ENCODE results near the gene ATP13A3.
A peak's percentile ranks its signal among the peaks of the same experiment; 100 is the strongest.
"Not testable (repeated sequence)": the region's sequence is repeated elsewhere in the genome, so short reads cannot be mapped to it uniquely, and the experiment has no call there.

ATP13A3 gene

GRCh38 chr3:194486540-194487288 lies at the start of gene ATP13A3:
Gene ATP13A3, minus strand, starts transcription at chr3:194487002. Its CDS starts 24,812 bp downstream, at chr3:194462190.
- DNase-seq: peak; percentile 89

GRCh38 chr3:194535199-194535598 lies 48.4 kb upstream of the ATP13A3 start:
- DNase-seq: not testable (repeated sequence)

GRCh38 chr3:194534243-194534642 lies 47.4 kb upstream of the ATP13A3 start:
- DNase-seq: no peak

- DNase-seq: no peak
These were observed 45.8 kb upstream of the ATP13A3 start for GRCh38 chr3:194532591-194532990.

- no peak for DNase-seq
These were observed 40.9 kb upstream of the ATP13A3 start for GRCh38 chr3:194527726-194528125.

- no peak for DNase-seq
These were observed 39.4 kb upstream of the ATP13A3 start for GRCh38 chr3:194526164-194526563.

- peak; percentile 56 for DNase-seq
These were observed 35.8 kb upstream of the ATP13A3 start for GRCh38 chr3:194522579-194523046.

- peak; percentile 74 for DNase-seq
These were observed 34.9 kb upstream of the ATP13A3 start for GRCh38 chr3:194521510-194522260.

- not testable (repeated sequence) for DNase-seq
These were observed 33.9 kb upstream of the ATP13A3 start for GRCh38 chr3:194520682-194521162.

- not testable (repeated sequence) for DNase-seq
These were observed 33.4 kb upstream of the ATP13A3 start for GRCh38 chr3:194520201-194520600.

- DNase-seq: peak; percentile 47
These were observed 31.9 kb upstream of the ATP13A3 start for GRCh38 chr3:194518652-194519051.

- no peak for DNase-seq
These were observed 30.5 kb upstream of the ATP13A3 start for GRCh38 chr3:194517333-194517732.

- DNase-seq: no peak
These were observed 27.8 kb upstream of the ATP13A3 start for GRCh38 chr3:194514626-194515025.

- no peak for DNase-seq
These were observed 26.2 kb upstream of the ATP13A3 start for GRCh38 chr3:194512895-194513601.

- no peak for DNase-seq
These were observed 22.0 kb upstream of the ATP13A3 start for GRCh38 chr3:194508491-194509453.

- no peak for DNase-seq
These were observed 20.8 kb upstream of the ATP13A3 start for GRCh38 chr3:194507571-194507970.

GRCh38 chr3:194505791-194506415 lies 19.1 kb upstream of the ATP13A3 start:
- no peak for DNase-seq

GRCh38 chr3:194504861-194505260 lies 18.1 kb upstream of the ATP13A3 start:
- DNase-seq: no peak

GRCh38 chr3:194504146-194504545 lies 17.3 kb upstream of the ATP13A3 start:
- DNase-seq: no peak

GRCh38 chr3:194503081-194503531 lies 16.3 kb upstream of the ATP13A3 start:
- DNase-seq: peak; percentile 74

GRCh38 chr3:194500198-194500597 lies 13.4 kb upstream of the ATP13A3 start:
- no peak for DNase-seq
